ENCODE data around the gene DYSF. TPM values are rescaled to one million over a fixed set of nuclear protein-coding genes. Genes with fewer than 3 reads are reported as not detected.

The DYSF gene
- total and polyA plus RNA-seq, 8 donors = 17.8 to 71.4 (median 21.6) TPM

DNA sequence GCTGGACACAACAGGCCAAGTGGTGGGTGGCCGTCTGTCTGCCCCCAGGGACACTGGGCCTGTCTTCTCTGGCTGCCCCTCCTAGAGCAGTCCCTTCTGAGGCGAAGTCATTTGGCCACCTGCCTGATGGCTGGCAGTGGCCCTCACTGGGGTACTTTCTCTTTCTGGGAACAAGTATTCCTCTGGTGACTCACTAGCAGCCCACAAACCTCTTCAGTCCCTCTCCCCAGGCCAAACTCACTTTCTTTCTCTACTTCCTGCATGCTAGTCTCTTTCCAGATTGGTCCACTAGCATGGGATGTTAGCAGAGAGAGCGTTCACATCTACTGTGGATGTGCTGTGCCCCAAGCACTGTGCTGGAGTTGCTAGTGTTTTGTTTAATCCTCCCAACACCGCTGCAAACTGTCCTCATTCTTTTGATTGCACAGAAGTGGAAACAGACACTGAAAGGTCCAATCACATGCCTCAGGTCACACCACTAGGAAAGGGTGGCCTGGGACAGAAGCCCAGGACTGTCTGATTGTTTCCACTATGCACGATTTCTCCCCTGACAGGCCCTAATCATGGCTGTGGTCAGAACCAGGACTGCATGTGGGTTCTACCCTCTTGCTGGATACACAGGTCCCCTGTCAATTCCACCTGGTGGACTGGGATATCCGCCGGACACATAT lies 5.2 kb downstream of the DYSF start:
- no peak overlapping the region for H3K4me3 ChIP-seq
- intact Hi-C loops (cut with DNase I) = no loop called here
- peaks cover 8 to 68% of the 10 kb centered on the region in 2 donors for H3K4me1 ChIP-seq
- TF ChIP-seq, protein P1, sequence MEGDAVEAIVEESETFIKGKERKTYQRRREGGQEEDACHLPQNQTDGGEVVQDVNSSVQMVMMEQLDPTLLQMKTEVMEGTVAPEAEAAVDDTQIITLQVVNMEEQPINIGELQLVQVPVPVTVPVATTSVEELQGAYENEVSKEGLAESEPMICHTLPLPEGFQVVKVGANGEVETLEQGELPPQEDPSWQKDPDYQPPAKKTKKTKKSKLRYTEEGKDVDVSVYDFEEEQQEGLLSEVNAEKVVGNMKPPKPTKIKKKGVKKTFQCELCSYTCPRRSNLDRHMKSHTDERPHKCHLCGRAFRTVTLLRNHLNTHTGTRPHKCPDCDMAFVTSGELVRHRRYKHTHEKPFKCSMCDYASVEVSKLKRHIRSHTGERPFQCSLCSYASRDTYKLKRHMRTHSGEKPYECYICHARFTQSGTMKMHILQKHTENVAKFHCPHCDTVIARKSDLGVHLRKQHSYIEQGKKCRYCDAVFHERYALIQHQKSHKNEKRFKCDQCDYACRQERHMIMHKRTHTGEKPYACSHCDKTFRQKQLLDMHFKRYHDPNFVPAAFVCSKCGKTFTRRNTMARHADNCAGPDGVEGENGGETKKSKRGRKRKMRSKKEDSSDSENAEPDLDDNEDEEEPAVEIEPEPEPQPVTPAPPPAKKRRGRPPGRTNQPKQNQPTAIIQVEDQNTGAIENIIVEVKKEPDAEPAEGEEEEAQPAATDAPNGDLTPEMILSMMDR (IDR thresholded peaks at IDR 0.05) = no peak
- H3K36me3 ChIP-seq = no peaks in the 10 kb centered on the region
- ATAC-seq = peak; percentile 33
- H3K27ac ChIP-seq = peak overlapping the region in 1 of 2 donors; percentile 50
- peaks cover 0 to 33% of the 10 kb centered on the region in 2 donors for H3K27me3 ChIP-seq
- H3K9me3 ChIP-seq = no peaks in the 10 kb centered on the region
- DNase-seq = no peak

DNA sequence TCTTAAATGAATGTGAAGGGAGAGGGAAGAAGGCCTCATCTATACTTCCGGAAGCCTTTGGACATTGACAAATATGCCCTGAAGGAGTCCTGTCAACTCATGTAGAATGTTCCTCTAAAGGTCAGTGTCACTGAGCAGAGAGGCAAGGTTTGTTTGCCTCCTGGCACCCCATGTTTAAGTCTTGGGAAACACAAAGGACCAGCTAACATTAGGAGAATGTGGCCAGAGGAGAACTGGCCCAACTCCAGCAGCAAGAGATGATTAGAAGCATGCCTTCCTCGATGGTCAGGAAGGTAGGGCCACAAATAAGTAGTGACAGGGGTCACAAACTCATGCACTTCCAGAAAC lies 5.7 kb downstream of the DYSF start:
- H3K36me3 ChIP-seq = no peaks in the 10 kb centered on the region
- no peak overlapping the region for H3K4me3 ChIP-seq
- intact Hi-C loops (cut with DNase I) = no loop called here
- no peak overlapping the region for H3K27ac ChIP-seq
- TF ChIP-seq, protein P1 (IDR thresholded peaks at IDR 0.05) = no peak
- no peaks in the 10 kb centered on the region for H3K9me3 ChIP-seq
- DNase-seq (no peak), ATAC-seq (no peak)
- H3K27me3 ChIP-seq = peaks cover 0 to 30% of the 10 kb centered on the region in 2 donors
- H3K4me1 ChIP-seq = peaks cover 4 to 62% of the 10 kb centered on the region in 2 donors

DNA sequence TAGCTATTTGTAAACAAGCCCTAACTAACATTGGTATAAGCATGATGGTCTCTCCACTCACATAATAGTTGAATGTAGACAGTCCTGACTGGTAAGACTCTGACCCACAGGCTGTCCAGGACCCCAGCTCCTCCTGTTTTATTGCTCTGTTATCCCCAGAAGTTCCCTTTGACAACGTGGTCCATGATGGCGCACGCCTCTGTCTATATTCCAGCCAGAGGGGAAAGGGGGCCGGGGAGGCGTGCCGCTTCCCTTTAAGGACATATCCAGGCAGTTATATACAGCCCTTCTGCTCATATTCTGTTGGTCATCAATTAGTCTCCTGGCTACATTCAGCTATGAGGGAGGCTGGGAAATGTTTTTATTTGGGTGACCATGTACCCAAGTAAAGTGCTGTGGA lies 6.7 kb downstream of the DYSF start:
- Histone ChIP-seq H3K9me3 (no peaks in the 10 kb centered on the region), H3K4me1 (peaks cover 0 to 59% of the 10 kb centered on the region in 2 donors), H3K4me3 (no peak overlapping the region), H3K27ac (peak overlapping the region in 1 of 2 donors; percentile 8), H3K27me3 (peaks cover 2 to 31% of the 10 kb centered on the region in 2 donors), H3K36me3 (no peaks in the 10 kb centered on the region)
- ATAC-seq = no peak
- TF ChIP-seq, protein P1 (IDR thresholded peaks at IDR 0.05) = no peak
- DNase-seq = no peak
- intact Hi-C loops (cut with DNase I) = no loop called here

DNA sequence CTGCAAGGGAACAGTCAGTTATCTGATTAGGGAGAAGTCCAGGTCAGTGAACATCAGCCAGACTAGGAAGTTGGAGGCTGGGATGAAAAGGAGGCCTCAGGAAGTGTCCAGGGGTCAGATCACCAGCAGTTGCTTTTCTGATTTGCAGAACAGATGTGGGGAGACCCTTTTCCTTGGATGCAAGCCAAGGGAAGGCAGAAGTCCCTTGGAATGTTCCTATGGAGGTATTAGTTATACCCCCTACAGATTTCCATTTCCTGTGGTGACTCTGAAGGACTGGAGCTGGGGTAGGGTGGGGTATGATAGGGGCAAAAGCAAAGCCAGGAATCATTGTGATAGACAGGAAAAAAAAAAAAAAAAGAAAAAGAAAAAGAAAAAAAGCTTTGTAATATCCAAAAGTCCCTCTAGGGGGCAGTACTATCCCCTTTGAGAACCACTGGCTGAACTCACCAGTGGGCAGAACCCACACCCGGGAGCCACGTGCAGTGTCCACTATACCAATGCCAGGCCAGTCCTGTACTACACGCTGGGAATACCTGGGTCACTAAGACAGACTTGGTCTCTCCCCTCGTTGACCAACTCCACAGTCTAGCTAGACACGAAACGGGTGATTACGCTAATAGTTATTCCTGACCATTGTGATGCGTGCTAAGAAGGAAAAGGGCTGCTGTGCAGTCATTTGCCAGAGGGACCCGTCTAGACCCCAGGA lies 7.4 kb downstream of the DYSF start:
- Histone ChIP-seq H3K4me3 (no peak overlapping the region), H3K4me1 (peaks cover 0 to 59% of the 10 kb centered on the region in 2 donors), H3K27me3 (peaks cover 9 to 38% of the 10 kb centered on the region in 2 donors), H3K36me3 (no peaks in the 10 kb centered on the region), H3K27ac (peak overlapping the region in 1 of 2 donors; percentile 8), H3K9me3 (no peaks in the 10 kb centered on the region)
- no peak for DNase-seq
- peak; percentile 39 for ATAC-seq
- intact Hi-C loops (cut with DNase I) = no loop called here
- TF ChIP-seq, protein P1 (IDR thresholded peaks at IDR 0.05) = peak; percentile 36 to 45

DNA sequence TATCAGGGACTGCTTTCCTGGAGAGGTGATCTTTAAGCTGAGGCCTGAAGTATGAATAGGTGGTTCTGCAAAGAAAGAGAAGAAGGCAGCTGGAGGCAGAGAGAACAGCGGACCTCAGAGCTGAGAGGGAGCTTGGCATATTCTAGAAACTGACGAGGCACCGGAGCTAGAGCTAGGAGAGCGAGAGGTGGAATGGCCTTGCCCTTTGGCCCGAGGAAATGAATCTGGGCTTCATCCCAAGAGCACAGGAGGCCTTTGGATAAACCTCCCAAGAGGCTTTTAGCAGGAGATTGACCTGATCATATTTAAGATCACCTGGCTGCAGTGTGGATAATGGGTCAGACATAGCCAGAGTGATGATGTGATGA lies 7.9 kb downstream of the DYSF start:
- Histone ChIP-seq H3K27me3 (peaks cover 14 to 39% of the 10 kb centered on the region in 2 donors), H3K27ac (peak overlapping the region in 1 of 2 donors; percentile 8), H3K36me3 (no peaks in the 10 kb centered on the region), H3K4me1 (peaks cover 5 to 59% of the 10 kb centered on the region in 2 donors), H3K9me3 (no peaks in the 10 kb centered on the region), H3K4me3 (no peak overlapping the region)
- intact Hi-C loops (cut with DNase I) = no loop called here
- DNase-seq (no peak), ATAC-seq (no peak)
- TF ChIP-seq, protein P1 (IDR thresholded peaks at IDR 0.05) = no peak

Measured in left lung (tissue), 10 donors.